Activated B cell treated with CpG ODN at 0.5 μM for 24 hours (primary cell): ENCODE results near the gene SNX30. TPM values are rescaled to one million over a fixed set of nuclear protein-coding genes. Genes with fewer than 3 reads are reported as not detected.
"Not testable (repeated sequence)": the region's sequence is repeated elsewhere in the genome, so short reads cannot be mapped to it uniquely, and the experiment has no call there.

Experiments used
- ATAC-seq: fragments of 200-7000 bp; cut with Tn5 transposase; one replicate; pipeline ENCODE4 v1.10.0; 2021; ENCODE audit warnings: low read depth, mild to moderate bottlenecking, moderate library complexity
- CTCF ChIA-PET: fragments of 350-600 bp; sonication (Branson Sonifier 250); formaldehyde crosslinking; loops from one replicate; lab custom pipeline; 2021; ENCODE audit warnings: antibody characterized with exemption; lab: Charles Lee
- POLR2A ChIA-PET: fragments of 350-600 bp; sonication (Branson Sonifier 250); formaldehyde crosslinking; loops from one replicate; lab custom pipeline; 2021; ENCODE audit warnings: antibody characterized with exemption; lab: Charles Lee
- DNase-seq: peaks from one replicate; pipeline ENCODE4 v3.0.0; 2022
- H3K27ac Mint-ChIP-seq: one replicate; pipeline ENCODE4 v1.8.0; 2020; ENCODE audit warnings: mixed read lengths
- H3K27me3 Mint-ChIP-seq: one replicate; pipeline ENCODE4 v1.8.0; 2021; ENCODE audit warnings: mixed read lengths
- H3K36me3 Mint-ChIP-seq: one replicate; pipeline ENCODE4 v1.8.0; 2021; ENCODE audit warnings: low read depth, mixed read lengths
- H3K4me1 Mint-ChIP-seq: one replicate; pipeline ENCODE4 v1.8.0; 2021; ENCODE audit warnings: mixed read lengths
- H3K4me3 Mint-ChIP-seq: one replicate; pipeline ENCODE4 v1.8.0; 2020; ENCODE audit warnings: mild to moderate bottlenecking, mixed read lengths
- H3K9me3 Mint-ChIP-seq: one replicate; pipeline ENCODE4 v1.8.0; 2020; ENCODE audit warnings: mixed read lengths
- CTCF ChIP-seq: fragments of 200-600 bp; IDR thresholded peaks from one replicate; pipeline ENCODE4 v1.8.0; 2022; ENCODE audit warnings: antibody characterized with exemption, mild to moderate bottlenecking
- intact Hi-C: fragments of 100-400 bp; cut with micrococcal nuclease; formaldehyde crosslinking; loops from one replicate; pipeline ENCODE4 v1.15.1; 2024
- total RNA-seq: library from RNA; stranded (reverse); gene quantifications from 2 replicates; pipeline ENCODE4 v1.2.3, GENCODE V29; 2022

The SNX30 gene
- total RNA-seq, 1 donor from 2014 or later, result 6.5 TPM

- Mint-ChIP-seq H3K36me3 (peaks cover 4% of the 10 kb centered on the region), H3K27me3 (no peaks in the 10 kb centered on the region), H3K27ac (no peak overlapping the region), H3K4me1 (peaks cover 19% of the 10 kb centered on the region), H3K9me3 (no peaks in the 10 kb centered on the region), H3K4me3 (no peak overlapping the region)
- DNase-seq (no peak), ATAC-seq (no peak)
- CTCF ChIA-PET, result interaction anchor here (1.2 kb wide), 1 partner anchor 73 kb away, joined by 6 read pairs; no protein-coding TSS in a partner anchor
- no peak for TF ChIP-seq CTCF
- intact Hi-C loops, result no loop called here
- POLR2A ChIA-PET, result interaction anchor here (0.6 kb wide), 1 partner anchor 533 kb away, joined by 7 read pairs; no protein-coding TSS in a partner anchor
These were observed 30.3 kb upstream of the SNX30 start for GRCh38 chr9:112720113-112720780.

- POLR2A ChIA-PET, CTCF ChIA-PET, H3K36me3 Mint-ChIP-seq, DNase-seq, H3K9me3 Mint-ChIP-seq, H3K4me3 Mint-ChIP-seq, intact Hi-C loops, H3K27me3 Mint-ChIP-seq, H3K27ac Mint-ChIP-seq, ATAC-seq: not testable (repeated sequence)
- peaks cover 27% of the 10 kb centered on the region for H3K4me1 Mint-ChIP-seq
These were observed 27.8 kb upstream of the SNX30 start for GRCh38 chr9:112722749-112723148.

DNA sequence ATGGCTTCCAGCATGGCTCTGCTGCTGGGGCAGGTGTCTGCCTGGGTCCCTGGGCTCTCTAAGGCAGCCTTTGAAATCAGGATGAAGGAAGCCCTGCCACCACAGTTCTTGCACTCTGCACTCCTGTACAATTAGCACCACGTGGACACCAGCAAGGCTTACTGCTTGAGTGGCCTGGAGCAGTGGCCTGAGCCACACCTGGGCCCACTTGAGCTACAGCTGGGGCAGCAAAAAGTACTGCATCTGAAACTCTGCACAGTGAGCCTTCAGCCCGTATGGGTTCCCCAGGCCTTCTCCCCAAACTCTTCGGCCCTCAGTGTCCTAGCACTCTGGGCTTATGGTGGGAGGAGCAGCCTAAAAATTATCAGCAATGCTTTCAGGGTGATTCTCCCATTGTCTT is 24.6 kb upstream of the SNX30 start:
- intact Hi-C loops, result no loop called here
- Mint-ChIP-seq H3K4me1 (peaks cover 22% of the 10 kb centered on the region), H3K27ac (peak overlapping the region; percentile 71), H3K27me3 (no peaks in the 10 kb centered on the region), H3K4me3 (no peak overlapping the region), H3K36me3 (no peaks in the 10 kb centered on the region), H3K9me3 (no peaks in the 10 kb centered on the region)
- no peak for TF ChIP-seq CTCF
- no peak for DNase-seq
- ChIA-PET POLR2A (interaction anchor here (0.6 to 1.0 kb wide), 2 partner anchors 16 to 24 kb away, joined by 3 read pairs; no protein-coding TSS in a partner anchor), CTCF (interaction anchor here (1.7 kb wide), 1 partner anchor 66 kb away, joined by 3 read pairs; no protein-coding TSS in a partner anchor)
- no peak for ATAC-seq

GRCh38 chr9:112726428-112726827 is 24.1 kb upstream of the SNX30 start:
- H3K27me3 Mint-ChIP-seq, result no peaks in the 10 kb centered on the region
- POLR2A ChIA-PET, result interaction anchor here (0.5 to 1.0 kb wide), 4 partner anchors 9 to 118 kb away, joined by 3 read pairs; partner anchors contain the start of gene INIP
- CTCF ChIA-PET, result interaction anchor here (1.7 kb wide), 1 partner anchor 66 kb away, joined by 3 read pairs; no protein-coding TSS in a partner anchor
- peak; percentile 80 for ATAC-seq
- peak overlapping the region; percentile 76 for H3K27ac Mint-ChIP-seq
- peaks cover 22% of the 10 kb centered on the region for H3K4me1 Mint-ChIP-seq
- intact Hi-C loops, result no loop called here
- H3K4me3 Mint-ChIP-seq, result peak overlapping the region; percentile 2
- H3K9me3 Mint-ChIP-seq, result no peaks in the 10 kb centered on the region
- no peak for TF ChIP-seq CTCF
- H3K36me3 Mint-ChIP-seq, result no peaks in the 10 kb centered on the region
- DNase-seq, result no peak

GRCh38 chr9:112728401-112728800 is 22.2 kb upstream of the SNX30 start:
- DNase-seq, result no peak
- POLR2A ChIA-PET, result interaction anchor here (0.7 kb wide), 1 partner anchor 669 kb away, joined by 11 read pairs; no protein-coding TSS in a partner anchor
- no peak for TF ChIP-seq CTCF
- Mint-ChIP-seq H3K27me3 (no peaks in the 10 kb centered on the region), H3K36me3 (no peaks in the 10 kb centered on the region), H3K4me1 (peaks cover 22% of the 10 kb centered on the region), H3K27ac (no peak overlapping the region), H3K4me3 (no peak overlapping the region), H3K9me3 (no peaks in the 10 kb centered on the region)
- intact Hi-C loops, result no loop called here
- ATAC-seq, result no peak
- CTCF ChIA-PET, result no interaction called here
